RKO (cell line): ENCODE results near the gene GDF9.
A peak's percentile ranks its signal among the peaks of the same experiment; 100 is the strongest.

Source experiments
- DNase-seq: peaks from one replicate; pipeline ENCODE4 v3.0.0-alpha.2; 2016; ENCODE audit warnings: low spot score

The GDF9 gene

DNA sequence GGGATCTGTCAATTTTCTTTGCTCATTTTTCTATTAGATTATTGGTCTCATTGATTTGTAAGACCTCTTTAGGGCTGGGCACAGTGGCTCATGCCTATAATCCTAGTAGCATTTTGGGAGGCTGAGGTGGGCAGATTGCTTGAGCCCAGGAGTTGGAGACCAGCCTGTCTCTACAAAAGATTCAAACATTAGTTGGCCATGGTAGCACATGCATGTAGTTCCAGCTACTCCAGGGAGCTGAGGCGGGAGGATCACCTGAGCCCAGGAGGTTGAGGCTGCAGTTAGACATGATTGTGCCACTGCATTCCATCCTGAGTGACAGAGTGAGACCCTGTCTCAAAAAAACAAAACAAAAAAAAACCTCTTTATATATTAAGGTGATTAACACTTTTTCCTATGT, 29.4 kb downstream of the GDF9 start:
- DNase-seq = no peak

DNA sequence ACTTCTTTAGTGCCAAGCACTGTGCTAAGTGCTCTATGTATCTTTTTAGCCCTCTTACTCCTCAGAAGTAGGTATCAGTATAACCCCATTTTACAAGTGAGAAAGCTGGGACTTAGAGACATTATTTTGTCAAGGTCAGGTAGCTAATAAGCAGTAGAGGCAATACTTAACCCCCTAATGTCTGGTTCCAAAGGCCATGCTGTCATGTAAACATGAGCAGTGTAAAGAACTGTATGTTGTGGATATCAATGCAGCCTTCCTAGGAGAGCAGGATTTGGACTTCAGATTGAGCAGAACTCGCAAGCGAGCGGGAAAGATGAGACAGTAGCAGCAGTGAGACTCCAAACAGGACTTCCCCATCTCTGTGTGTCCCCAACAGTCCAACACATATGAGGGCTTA, 32.2 kb downstream of the GDF9 start:
- no peak for DNase-seq

GRCh38 chr5:132832612-132833011, 33.7 kb downstream of the GDF9 start:
- DNase-seq = no peak

GRCh38 chr5:132831095-132831860, 35.0 kb downstream of the GDF9 start:
- DNase-seq = no peak

- DNase-seq = peak; percentile 87
These were observed 35.7 kb downstream of the GDF9 start, which contains the start of gene SHROOM1 for GRCh38 chr5:132830436-132831094. SHROOM1 (minus strand) TSS chr5:132830647; CDS start chr5:132826140, 4,507 bp downstream.

GRCh38 chr5:132829742-132830435, 36.4 kb downstream of the GDF9 start:
- peak; percentile 76 for DNase-seq

- DNase-seq = no peak
These were observed 37.3 kb downstream of the GDF9 start for GRCh38 chr5:132828846-132829494.

DNA sequence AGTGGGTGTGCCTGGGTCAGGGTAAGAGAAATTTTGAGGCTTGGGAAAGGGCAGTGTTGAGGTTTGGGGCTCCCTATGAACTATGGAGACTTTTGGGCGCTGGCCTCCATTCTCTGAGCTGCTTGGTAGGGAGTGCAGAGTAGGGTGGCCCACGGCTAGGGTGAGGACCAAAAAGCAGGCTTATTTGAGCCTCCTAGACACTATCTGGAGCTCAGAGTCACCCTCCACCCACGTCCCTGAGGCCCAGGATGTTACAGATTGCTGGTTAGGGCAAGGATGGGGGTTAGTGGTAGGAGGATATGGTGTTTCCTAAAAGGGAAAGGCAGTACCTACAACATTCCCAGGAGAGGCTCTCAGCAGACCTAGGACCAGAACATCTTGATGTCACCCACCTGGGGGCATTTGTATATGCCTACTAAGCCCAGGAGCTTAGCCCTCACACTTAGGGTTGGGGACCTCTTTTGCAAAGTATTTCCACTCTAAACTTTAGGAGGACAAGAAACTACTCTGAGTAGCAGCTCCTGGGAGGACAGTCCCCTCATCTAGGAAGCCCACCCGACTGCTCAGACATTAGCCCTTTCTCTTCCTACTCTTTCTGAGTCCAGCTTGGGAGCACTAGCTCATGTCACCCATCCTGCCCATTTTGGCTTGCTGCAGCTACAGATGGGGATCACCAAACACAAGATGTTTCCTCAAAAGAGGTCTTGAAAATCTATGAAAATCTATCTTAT, 38.2 kb downstream of the GDF9 start:
- no peak for DNase-seq

DNA sequence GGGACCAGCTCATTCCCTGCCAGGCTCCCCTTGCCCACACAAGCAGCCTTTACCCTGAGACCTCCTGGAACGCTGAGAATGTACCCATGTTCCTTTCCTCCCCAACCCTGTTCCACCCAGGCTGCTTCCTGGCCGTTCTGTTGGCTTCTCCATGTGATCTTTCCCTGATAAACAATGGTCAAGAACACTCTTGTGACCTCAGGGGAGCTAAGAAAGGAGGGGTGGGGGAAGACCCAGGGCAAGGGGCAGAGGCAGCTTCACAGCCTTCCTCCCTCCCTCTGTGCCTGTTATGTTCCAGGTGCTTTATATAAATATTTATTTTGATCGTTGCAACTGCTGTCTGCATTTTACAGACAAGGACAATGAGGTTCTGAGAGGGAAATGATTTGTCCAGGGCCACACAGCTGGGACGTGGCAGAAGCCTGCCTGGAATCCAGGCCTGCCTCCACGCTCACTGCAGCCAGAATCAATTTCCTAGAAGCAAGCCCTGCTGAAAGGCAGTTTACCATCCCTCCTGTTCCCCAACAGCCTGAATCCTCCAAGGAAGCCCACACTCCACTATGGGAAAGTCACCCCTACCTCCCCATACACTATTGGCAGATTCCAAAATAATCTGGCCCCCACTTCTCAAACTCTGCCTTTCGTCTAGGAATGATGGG, 39.7 kb downstream of the GDF9 start:
- DNase-seq = no peak

DNA sequence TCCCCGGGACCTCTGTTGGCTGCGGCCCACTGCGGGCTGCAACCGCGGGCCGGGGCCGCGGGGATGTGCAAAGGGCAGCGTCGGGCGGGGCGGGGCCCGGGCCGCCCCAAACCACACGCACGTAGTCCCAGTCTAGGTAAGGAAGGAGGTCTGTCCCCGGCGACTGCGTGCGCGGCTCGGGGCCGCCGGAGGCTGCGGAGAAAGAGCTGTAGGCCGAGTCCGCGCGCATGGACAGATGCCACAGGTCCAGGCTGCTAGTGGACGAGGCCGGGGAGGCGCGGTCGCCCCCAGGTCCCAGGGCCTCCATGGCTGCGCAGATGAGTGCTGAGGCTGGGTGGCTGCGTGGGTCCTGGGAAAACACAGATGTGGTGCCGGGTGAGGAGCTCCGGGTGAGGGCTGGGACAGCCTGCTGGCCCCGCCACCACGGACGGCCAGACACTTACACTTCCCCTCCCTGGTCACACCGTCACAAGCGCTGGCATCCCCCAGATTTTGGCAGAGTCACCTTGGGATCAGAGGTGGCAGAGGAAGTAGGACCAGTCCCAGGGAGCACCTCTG, 40.4 kb downstream of the GDF9 start:
- no peak for DNase-seq

- no peak for DNase-seq
These were observed 41.0 kb downstream of the GDF9 start for GRCh38 chr5:132825033-132825833.

GRCh38 chr5:132824426-132824825, 41.8 kb downstream of the GDF9 start:
- no peak for DNase-seq

DNA sequence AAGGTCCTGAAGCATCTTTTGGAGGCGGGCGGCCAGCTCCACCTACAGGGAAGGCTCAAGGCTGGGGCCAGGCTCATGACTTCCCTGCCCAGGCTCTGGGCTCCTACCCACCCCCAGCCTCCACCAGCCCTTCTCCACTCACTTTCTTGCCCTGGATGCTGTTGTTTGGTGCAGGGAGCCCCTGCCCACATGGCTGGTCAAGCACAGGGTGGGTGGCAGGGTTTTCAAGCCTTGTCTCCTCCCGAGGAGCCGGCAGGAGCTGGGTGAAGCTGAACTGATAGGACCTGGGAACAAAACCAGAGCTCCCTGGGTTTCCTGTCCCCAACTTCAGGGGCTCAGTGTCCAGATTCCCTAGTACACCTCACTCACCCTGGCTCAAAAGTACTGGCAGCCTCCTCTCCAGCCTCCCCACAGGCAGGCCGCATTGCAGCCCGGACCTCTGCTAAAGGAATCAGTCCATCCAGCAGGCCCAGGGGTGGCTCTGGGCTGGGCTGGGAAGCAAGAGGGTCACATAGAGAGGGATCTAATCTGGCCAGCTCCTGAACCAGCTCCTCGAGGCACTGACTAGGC, 42.7 kb downstream of the GDF9 start:
- DNase-seq = no peak

DNA sequence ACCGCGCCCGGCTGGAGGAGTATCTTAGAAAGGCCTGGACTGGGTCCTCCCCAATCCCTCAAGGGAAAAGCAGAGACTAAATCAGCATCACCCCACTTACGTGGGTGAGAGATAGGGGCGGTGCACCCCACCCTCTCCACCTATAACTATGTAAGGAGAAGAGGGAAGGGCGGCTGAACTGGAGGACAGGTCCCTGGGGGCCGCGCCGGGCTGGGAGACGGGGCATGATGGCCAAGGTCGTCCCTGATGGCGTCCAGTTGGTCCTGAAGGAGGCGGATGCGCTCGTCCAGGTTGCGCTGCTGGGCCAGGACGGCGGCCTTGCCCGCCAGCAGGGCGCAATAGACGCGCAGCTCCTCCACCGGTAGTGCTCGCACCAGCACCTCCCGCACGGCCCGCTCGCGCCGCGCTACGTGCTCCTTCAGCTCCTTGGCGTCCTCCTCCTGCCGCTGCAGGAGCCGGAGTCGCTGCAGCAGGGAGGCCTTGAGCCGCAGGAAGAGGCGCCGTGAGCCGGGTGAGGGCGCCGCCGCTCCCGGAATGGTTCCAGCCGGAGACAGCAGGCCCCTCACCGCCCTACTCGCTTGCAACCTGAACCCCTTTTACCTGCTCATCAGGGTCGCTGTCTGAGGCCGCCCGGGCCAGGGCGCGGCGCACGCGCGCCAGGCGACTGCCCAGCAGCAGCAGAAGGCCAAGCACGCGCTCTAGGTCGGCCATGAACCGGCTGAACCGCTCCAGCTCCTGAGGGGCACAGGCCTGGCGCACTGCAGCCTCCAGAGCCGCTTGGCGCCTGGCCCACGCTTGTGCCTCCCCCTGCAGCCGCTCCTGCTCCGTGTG, 43.4 kb downstream of the GDF9 start:
- no peak for DNase-seq

DNA sequence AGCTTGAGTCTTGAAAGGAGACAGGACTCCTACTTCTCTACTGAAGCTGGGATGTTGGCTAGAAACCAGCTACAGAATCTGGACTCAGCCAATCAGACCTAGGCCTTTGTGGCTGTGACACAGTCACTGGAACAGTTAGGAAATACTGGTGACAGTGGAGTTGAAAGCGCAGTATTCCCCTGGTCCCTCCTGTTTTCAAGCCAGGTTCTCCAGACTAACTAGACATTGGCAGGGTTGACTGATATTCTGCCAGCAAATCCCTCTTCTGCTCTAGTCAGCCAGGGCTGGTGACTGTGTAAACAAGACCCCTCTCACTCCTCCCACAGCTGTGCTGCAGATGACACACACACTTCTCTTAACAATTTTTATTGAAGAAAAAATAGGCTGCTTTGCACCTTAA, 44.5 kb downstream of the GDF9 start:
- peak; percentile 38 for DNase-seq

- no peak for DNase-seq
These were observed 44.9 kb downstream of the GDF9 start for GRCh38 chr5:132821350-132821749.

GRCh38 chr5:132820162-132820754, 46.0 kb downstream of the GDF9 start:
- peak; percentile 90 for DNase-seq

GRCh38 chr5:132819468-132819867, 46.8 kb downstream of the GDF9 start:
- no peak for DNase-seq
